Non-pigmented ciliary epithelial cell (primary cell): ENCODE data around the gene PLB1.
"Not testable (repeated sequence)": the region's sequence is repeated elsewhere in the genome, so short reads cannot be mapped to it uniquely, and the experiment has no call there.

Experiments used
- DNase-seq: peaks from one replicate; pipeline ENCODE4 v3.0.0-alpha.2; 2010; ENCODE audit warnings: low read depth

PLB1 gene

DNA sequence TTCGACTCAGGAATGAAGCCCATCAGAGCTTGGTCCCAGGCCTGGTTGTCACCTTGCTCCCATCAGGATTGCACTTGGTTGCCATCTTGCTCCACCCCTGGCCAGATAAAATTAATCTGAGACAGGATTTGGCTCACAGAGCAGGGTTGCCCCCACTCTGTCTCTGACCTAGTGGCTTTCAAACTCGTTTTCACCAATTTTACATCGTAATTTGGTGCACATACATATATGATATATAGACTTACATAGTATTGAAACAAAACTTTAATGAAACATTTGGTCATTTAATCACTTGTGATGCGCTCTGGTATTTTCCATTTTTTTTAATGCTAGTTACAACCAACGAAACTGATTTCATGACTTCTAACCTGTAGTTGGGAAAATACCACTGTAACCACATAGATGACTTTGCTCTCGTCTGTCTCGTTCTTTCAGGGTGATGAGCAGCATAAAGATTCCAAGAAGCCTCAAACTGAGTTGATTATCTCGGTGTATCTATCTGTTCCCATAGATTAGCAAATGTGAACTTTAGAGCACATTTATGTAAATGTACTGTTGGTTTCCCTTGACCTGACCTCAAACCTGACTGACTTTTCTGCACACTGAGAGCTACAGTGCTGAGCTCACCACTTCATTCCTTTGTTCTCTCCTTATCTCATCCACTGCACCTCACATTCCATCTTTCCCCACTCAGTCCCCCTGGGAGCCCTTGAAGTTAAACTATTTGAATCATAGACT lies 30.5 kb upstream of the PLB1 start:
- DNase-seq, result no peak

DNA sequence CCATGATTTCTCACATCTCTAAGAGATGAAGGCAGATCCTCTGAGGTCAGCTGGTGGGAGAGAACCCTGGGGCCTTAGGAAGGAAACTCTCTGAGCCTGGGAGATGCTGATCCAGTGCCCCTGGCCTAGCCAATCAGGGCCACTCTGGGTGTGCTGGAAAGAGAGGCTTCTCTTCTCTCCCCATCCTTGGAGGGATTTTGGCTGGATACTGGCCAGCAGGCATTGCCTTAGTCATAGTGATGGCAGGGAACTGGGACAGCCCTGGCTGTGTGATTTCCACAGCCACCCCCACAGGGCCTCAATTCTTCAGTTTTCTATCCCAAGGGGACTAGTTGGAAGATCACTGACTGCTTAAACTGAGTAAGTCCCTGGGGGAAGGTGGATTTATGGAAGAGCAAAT lies 26.6 kb upstream of the PLB1 start:
- DNase-seq, result no peak

DNA sequence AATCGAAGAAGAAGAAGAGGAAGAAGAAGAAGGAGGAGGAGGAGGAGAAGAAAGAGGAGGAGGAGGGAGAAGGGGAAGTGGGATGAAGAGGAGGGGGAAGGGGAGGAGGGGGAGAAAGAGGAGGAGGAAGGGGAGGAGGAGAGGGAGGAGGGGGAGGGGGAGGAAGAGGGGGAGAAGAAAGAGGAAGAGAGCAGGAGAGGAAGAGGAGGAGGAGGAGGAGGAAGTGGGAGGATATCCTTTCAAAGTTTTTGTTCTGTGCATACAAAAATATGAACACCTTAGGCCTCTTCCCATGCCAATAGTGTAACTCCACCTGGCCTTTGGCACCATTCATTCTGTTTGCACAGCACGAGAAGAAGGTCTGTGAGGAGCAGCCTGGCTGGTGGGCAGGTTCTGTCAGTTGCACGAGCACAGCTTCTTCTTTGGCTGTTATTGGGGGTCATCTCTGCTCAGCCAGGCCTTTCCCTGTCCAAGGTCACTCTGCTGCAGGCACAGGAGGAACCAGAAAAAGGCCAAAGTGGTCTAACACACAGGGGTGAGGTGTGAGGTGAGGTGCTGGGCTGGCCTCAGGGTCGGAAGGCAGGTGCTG lies 25.8 kb upstream of the PLB1 start:
- DNase-seq, result no peak

DNA sequence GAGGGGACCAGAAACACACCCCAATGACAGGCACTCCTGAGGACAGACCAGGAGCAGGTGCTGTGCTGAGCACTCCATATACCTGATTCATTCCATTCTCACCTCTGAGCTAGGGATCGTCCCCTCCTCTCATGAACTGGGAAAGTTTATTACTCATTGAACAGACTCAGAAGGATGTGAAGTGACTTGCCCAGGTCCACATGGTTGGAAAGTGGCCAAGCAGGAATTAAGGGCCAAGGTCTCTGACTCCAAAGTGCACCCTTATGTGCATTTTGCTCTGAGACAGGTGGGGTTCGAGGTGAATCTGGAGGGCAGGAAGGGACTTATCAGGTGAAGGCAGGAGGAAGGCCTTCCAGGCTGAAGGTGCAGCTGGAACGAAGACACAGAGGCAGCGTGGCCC lies 25.1 kb upstream of the PLB1 start:
- no peak for DNase-seq

DNA sequence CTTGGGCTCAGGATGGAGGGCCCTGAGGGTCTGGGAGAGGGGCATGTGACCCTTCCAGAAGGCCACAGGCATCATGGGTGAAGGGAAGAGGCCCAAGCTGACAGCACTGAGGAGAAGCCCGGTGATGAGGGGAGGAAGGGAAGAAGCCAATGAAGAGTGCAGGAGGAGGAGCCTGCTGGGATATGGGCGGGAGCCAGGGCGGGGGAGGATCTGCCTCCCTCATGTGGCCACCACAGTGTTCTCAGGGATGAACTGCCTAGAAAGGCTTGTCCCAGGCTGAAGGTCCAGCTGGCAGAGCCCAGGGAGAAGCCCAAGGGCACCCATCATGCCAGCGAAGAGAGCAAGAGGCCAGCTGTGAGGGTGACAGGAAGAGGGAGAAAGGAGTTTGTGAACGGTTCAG lies 24.6 kb upstream of the PLB1 start:
- DNase-seq, result no peak

DNA sequence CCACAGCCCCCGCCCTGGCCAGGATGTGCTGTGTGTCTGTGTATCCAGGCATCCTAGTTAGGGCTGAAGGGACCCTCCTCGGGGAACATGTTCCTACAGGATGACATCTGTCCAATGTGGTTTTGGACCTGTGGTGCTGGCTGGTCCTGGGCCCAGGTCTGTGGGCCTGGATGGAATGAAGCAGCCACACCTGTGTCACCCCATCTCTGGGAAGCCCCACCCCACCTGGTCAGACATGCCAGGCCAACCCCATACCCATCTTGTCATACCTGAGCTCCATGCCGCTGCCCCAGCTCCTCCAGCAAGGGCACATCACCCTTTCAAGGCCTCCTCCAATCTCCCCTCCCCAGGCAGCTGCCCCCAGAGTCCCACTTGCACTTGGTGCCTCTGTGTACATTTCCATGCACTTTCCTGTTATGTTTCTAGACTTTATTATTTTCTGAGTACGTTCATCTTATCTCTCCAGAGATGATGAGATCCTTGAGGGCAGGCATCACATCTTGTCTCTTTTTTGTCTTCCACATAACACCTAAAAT lies 24.1 kb upstream of the PLB1 start:
- no peak for DNase-seq

DNA sequence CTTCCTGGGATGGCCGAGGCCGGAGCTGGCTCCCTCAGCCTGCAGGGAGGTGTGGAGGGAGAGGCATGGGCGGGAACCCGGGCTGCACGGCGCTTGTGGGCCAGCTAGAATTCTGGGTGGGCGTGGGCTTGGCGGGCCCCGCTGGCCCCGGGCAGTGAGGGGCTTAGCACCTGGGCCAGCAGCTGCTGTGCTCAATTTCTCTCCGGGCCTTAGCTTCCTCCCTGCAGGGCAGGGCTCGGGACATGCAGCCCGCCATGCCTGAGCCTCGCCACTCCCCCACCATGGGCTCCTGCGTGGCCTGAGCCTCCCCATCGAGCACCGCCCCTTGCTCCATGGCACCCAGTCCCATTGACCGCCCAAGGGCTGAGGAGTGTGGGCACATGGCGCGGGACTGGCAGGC lies 23.2 kb upstream of the PLB1 start:
- DNase-seq, result not testable (repeated sequence)

DNA sequence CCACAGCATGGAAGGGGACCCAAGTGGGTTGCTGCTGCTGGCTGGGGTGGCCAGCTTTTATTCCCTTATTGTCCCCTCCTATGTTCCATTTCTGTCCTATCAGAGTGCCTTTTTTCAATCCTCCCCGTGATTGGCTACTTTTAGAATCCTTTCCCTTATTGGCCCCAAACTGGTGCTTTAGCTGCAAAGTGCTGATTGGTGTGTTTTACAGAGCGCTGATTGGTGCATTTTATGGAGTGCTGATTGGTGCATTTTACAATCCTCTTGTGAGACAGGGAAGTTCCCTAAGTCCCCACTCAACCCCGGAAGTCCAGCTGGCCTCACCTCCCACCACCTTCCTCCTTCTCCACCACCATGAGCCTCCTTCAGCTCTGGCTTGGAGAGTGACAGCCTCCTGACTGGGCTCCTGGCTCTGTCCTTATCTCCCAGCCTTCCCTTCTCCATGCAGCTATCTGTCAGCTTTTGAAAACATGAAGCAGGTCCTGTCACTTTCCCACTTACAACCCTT lies 20.7 kb upstream of the PLB1 start:
- DNase-seq, result no peak

DNA sequence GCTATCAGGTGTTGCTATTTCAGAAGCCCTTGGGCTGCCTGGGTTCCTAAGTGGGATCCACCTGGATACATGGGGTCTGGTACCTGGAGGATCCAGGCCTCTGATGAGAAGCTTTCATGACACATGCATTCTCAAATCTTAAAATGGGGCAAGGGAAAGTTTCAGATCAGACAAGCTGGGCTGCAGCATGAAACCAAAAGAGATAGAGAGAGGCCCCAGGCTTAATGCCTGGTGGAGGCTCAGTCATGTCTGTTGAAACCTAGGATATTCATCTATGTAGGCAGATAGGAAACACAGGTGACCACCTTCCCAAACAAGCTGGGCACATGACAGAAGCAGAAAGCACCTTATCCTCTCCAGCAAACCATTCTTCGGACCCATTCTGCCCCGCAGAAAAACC lies 18.8 kb upstream of the PLB1 start:
- DNase-seq, result no peak

DNA sequence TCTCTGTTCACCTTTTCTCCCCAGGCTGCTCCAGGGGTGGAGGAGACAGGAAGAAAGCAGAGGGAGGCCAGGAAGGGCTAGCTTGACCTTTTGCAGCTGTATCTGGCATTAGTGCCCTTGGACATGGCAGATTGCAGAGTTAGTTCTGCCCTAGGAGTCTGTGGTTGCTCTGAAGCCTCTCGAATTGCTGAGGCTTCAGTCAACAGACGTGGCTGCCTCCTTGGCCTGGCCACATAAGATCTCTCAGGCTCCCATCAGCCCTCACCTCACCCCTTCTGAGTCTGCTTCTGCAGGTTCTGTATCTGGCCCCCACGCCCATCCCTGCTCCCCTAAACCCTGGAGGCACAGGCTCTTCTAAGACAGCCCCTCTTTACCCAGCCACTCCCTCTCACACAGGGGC lies 18.2 kb upstream of the PLB1 start:
- DNase-seq, result no peak

DNA sequence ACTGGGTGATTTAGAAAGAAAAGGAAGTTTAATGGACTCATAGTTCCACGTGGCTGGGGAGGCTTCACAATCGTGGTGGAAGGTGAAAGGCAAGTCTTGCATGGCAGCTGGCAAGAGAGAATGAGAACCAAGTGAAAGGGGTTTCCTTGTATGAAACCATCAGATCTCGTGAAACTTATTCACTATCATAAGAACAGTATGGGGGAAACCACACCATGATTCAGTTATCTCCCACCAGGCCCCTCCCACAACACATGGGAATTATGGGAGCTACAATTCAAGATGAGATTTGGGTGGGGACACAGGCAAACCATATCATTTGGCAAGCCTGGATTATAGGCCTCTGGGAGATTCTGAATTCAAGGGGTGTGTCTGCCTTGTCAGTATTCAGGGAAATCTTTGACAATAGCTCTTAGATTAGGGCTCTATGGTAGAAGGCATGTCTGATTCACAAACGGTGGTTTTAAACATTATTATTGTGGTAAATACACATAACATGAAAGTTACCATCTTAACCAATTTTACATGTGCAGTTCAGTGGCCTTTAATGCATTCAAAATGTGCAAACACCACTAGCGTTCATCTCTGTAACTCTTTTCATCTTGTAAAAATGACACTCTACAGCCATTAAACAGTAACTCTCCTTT lies 15.3 kb upstream of the PLB1 start:
- no peak for DNase-seq

DNA sequence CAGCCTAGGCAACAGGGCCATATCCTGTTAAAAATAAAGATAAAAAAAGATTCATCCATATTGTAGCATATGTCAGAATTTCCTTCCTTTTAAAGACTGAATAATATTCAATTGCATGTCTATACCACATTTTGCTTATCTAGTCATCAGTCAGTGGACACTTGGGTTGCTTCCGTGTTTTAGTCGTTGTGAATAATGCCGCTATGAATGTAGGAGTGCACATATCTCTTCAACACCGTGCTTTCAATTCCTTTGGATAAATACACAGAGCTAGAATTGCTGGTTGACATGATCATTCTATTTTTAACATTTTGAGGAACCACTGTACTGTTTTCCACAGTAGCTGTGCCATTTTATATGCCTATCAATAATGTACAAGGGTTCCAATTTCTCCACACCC lies 14.0 kb upstream of the PLB1 start:
- no peak for DNase-seq

DNA sequence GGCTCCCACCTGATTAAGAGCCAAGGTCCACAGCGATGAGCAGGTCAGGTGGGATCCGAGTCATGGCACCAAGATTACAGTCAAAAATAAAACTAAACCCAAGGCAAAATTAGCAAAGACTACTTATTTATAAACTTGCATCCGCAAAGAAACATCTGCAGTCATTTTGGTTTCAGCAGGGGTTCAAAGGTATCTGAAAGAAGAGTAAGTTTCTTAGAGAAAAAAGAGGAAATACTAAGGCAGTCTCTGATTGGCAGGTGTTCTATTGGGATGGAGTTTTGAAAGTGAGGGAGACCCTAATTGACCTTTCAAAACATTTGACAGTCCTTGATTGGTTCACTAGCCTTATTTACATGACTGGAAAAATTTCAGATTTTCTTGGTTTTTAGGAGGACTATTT lies 11.0 kb upstream of the PLB1 start:
- no peak for DNase-seq

DNA sequence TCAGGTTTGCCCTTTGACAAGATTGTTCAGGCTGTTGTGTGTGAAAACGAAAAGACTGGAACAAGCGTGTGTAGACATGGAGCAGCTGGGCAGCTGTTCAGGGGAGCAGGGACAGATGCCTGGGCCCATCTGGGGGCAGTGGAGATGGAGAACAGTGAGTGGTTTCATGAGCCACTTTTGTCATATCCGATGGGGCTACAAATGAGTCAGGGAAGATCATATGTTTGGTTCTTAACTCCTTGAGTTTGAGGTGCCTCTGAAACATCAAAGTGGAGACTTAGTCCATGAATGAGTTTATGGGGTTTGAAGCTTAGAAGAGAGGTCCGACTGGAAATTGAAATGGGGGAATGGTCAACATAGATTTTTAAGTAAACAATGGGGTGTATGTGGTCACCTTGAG lies 9.3 kb upstream of the PLB1 start:
- no peak for DNase-seq

DNA sequence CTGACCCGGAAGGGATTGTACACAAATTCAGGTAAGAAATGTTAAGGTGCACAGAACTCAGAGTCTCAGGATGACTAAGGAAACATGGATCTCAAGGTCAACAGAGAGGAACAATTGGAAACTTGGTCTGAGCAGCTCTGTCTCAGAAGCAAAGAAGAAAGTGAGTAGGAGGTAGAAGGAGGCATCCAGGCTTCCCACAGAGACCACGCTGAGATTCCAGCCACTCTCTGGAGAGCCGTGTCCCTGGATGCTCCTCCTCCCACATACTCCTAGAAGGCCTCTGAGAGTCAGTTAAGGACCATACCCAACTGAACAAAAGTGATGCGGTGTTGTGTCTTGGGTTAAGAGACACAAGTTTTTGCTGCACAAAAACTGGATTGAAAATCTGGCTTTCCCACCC lies 8.6 kb upstream of the PLB1 start:
- no peak for DNase-seq

DNA sequence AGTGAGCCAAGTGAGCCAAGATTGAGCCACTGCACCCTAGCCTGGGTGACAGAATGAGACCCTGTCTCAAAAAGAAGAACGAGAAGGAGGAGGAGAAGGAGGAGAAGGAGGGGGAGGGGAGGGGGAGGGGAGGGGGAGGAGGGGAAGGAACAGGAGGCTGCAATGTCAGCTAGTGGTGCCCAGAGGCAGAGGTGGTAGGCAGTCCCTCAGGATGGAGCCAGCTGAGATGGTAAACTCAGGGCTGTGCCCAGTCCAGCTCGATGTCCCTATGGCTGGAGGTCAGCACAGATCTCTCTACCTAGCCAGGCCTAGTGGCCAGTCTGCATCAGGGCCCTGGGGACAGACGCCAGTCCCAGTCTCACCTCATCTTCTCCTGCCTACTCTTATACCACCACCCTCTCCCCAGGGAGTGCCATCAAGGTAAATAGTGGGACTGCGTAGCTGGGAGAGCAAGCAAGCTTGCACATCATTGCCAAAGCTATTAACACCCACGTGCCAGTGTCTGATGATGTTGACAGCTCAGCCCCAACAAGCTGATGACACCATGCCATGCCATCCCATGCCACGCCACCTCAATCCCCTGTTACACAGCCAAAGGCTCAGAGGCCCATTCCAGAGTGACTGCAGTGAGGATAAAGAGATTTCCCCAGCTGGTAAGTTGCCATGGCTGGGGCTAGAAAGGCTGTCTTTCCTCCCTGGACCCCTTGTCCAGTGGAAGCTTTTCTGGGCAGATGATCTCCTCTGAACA lies 7.6 kb upstream of the PLB1 start:
- DNase-seq, result no peak

DNA sequence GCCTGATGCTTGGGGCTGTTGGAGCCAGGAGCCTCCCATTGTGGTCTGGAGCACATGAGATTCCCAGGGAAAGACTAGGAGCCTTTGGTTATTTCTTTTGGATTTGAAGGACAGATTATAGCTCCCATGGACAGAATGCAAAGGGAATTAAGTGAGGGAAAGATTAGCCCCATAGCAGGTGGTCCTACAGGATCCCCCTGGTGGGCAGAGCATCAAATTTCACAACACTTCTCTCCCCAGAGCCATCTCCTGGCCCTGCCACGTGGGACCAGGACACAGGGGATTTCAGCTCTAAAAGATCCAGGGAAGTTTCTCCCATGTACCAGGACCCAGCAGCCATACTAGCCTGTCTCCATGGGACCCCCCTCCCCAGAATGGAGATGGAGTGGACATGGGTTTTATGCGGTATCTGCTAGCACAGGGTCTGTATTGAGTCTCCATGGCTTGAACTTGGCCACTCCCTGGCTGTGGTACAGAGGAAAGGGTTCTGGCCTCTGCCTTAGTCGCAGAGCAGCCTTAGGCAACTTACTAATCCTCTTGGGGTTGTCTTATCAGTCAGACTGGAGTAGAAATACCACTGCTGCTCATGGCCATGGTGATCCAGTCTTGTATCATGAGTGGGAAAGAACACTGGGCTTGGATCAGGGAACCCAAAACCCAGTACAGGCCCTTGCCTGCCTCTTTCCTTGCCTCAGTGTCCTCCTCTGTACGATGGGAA lies 6.8 kb upstream of the PLB1 start:
- no peak for DNase-seq

DNA sequence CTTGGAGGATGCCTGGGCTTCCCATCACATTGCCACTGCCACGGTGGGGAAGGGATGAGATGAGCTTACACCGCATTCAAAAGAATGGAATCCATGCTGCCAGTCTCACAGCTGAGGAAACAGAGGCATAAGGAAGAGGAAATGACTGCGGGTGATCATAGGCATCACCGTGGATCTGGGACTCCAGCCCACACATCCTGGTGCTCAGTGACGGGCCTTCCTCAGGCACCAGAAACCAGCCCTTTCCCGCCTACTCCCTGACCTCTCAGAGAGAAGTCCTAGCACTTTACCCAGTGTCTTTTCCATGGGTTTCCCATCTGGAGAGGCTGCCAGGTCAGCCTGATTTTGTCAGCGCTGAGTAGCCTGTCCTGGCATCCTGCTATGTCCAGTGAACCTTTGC lies 5.3 kb upstream of the PLB1 start:
- no peak for DNase-seq

DNA sequence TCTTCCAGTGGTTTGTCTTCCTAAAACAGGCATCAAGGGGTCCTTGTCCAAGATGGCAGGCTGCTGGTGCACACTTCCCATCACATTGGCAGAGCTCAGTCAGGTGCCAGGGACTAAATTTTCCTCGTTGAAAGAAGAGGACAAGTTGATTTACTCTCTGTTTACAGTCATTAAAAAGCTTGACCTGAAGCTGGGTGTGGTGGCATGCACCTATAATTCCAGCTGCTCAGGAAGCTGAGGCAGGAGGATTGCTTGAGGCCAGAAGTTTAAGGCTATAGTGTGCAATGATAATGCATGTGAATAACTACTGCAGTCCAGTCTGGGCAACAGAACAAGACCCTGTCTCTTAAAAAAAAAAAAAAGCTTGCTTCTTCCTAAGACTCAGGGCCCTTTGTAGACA lies 3.6 kb upstream of the PLB1 start:
- no peak for DNase-seq

DNA sequence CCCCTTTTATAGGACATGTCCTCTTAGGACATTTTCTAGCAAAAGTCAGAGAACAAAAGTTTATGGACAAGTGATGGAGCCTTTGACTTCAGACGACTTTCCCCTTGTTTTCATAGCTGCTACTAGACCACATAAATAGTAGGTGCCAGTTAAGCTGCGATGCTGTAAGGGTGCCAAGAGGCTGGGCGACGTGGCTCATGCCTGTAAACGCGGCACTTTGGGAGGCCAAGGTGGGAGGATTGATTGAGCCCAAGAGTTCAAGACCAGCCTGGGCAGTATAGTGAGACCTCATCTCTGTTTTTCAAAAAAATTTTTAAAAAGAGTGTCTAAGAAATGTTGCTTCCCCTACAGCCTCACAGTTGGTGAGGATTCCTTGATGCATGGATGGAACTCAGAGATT lies 2.2 kb upstream of the PLB1 start:
- no peak for DNase-seq

DNA sequence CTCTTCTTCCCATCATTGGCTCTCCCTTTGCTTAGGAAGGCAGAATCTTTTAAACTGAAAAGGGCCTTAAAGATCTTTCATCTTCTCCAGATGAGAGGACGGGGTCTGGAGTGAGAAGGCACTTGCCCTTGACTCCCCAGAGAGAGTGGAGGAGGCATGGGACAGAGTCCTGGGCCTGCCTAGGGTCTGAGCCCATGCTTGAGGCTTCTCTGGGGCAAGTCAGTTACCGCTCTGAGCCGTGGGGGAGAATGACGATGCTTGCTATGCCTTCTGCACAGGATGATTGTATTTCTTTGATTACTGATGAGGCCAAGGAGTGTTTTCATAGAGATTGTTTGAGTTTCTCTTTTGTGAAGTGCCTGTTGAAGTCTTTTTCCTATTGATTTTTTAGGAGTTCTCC lies 921 bp downstream of the PLB1 start:
- no peak for DNase-seq

DNA sequence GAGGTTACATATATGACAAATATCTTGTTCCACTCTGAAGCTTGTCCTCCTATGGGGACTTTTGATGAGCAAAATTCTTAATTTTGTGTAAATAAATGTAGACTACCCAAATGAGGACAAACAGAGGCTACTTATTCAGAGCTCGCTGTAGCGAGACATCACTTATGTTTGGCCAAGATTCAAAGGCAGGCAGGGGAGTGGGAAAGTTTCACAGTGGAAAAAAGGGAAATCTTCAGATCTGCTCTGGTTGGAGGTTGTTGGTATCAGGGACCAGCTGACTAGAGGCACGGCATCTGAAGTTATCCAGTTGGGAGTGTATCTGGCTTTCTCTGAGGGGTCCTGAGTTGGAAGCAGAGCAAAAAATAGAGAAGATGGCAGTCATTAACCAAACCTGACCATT lies 1.3 kb downstream of the PLB1 start:
- DNase-seq, result no peak
